ENCODE data around the gene MELTF.

DNA sequence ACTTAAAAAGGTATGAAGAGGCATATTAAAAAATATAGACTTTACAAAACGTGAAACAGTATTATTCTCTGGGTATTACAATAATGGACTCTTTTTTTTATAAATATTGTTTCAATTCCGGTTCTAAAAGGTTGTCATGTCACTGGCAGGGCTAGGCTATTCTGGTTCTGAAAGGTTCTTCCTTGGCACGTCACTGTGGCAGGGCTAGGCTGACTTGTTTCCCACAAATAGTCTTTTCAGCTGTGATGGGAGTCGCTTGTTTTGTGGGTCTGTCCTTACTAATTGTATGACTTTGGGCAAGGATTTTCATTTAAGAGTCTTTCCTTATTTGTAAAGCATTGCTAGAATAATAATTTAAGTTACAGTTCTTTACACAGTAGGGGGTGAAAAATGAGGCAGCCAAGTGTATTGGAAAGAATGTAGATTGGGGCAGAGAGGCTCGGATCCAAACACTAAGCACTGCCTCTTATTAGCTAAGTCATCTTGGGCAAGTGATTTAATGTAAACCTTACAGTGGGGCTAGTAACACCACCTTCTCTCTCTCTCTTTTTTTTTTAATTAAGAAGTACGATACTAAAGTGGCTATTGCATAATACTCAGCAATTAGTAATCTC, 12.4 kb upstream of the MELTF start:
- TF ChIP-seq EZH2phosphoT487 (conservative IDR thresholded peaks at IDR 0.05; ENCODE audit: low read length) = no peak
- TF ChIP-seq, protein P1, sequence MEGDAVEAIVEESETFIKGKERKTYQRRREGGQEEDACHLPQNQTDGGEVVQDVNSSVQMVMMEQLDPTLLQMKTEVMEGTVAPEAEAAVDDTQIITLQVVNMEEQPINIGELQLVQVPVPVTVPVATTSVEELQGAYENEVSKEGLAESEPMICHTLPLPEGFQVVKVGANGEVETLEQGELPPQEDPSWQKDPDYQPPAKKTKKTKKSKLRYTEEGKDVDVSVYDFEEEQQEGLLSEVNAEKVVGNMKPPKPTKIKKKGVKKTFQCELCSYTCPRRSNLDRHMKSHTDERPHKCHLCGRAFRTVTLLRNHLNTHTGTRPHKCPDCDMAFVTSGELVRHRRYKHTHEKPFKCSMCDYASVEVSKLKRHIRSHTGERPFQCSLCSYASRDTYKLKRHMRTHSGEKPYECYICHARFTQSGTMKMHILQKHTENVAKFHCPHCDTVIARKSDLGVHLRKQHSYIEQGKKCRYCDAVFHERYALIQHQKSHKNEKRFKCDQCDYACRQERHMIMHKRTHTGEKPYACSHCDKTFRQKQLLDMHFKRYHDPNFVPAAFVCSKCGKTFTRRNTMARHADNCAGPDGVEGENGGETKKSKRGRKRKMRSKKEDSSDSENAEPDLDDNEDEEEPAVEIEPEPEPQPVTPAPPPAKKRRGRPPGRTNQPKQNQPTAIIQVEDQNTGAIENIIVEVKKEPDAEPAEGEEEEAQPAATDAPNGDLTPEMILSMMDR (IDR thresholded peaks at IDR 0.05; ENCODE audit: insufficient read depth, low read length, poor library complexity, severe bottlenecking) = no peak

Data from SU-DHL-6 (cell line).